RWPE2 (cell line): ENCODE measurements around the gene ANKRD17.
"Not testable (repeated sequence)": the region's sequence is repeated elsewhere in the genome, so short reads cannot be mapped to it uniquely, and the experiment has no call there.

Source experiments
- ATAC-seq: fragments of 200-7000 bp; cut with Tn5 transposase; 3 replicates; pipeline ENCODE4 v1.9.1; 2021; ENCODE audit warnings: low read depth
- DNase-seq: peaks from one replicate; pipeline ENCODE4 v3.0.0-alpha.2; 2020; ENCODE audit warnings: low spot score
- H3K27ac ChIP-seq: fragments of 450-650 bp; 2 replicates; pipeline ENCODE4 v1.5.1; 2017; ENCODE audit warnings: mild to moderate bottlenecking; ENCODE audit not compliant: poor library complexity, severe bottlenecking
- H3K27me3 ChIP-seq: fragments of 250-450 bp; sonication (Bioruptor Pico); 2 replicates; pipeline ENCODE4 v1.5.1; 2021; ENCODE audit warnings: mild to moderate bottlenecking, moderate library complexity; ENCODE audit not compliant: insufficient read depth, poor library complexity, severe bottlenecking
- H3K36me3 ChIP-seq: fragments of 250-450 bp; sonication (Bioruptor Pico); 2 replicates; pipeline ENCODE4 v1.5.1; 2020; ENCODE audit warnings: low read depth, mild to moderate bottlenecking, moderate library complexity
- H3K4me1 ChIP-seq: fragments of 250-450 bp; sonication (Bioruptor Pico); 2 replicates; pipeline ENCODE4 v1.5.1; 2021; ENCODE audit warnings: mild to moderate bottlenecking, moderate library complexity; ENCODE audit not compliant: insufficient read depth, poor library complexity, severe bottlenecking
- H3K4me3 ChIP-seq: fragments of 250-450 bp; sonication (Bioruptor Pico); 2 replicates; pipeline ENCODE4 v1.5.1; 2021; ENCODE audit warnings: mild to moderate bottlenecking, moderate library complexity; ENCODE audit not compliant: severe bottlenecking
- H3K9me3 ChIP-seq: fragments of 250-450 bp; sonication (Bioruptor Pico); 2 replicates; pipeline ENCODE4 v1.5.1; 2021; ENCODE audit warnings: mild to moderate bottlenecking, moderate library complexity; ENCODE audit not compliant: severe bottlenecking
- TF ChIP-seq, protein P1 (sequence below): fragments of 450-650 bp; IDR thresholded peaks from one replicate; pipeline ENCODE4 v1.5.1; 2017; ENCODE audit warnings: mild to moderate bottlenecking, moderate library complexity; ENCODE audit not compliant: poor library complexity, severe bottlenecking

ANKRD17 gene

GRCh38 chr4:73267050-73267449 lies 8.5 kb upstream of the ANKRD17 start:
- DNase-seq = no peak
- H3K36me3 ChIP-seq = no peaks in the 10 kb centered on the region
- H3K9me3 ChIP-seq = no peaks in the 10 kb centered on the region
- no peak overlapping the region for H3K4me3 ChIP-seq
- no peaks in the 10 kb centered on the region for H3K4me1 ChIP-seq
- H3K27ac ChIP-seq = no peak overlapping the region
- no peaks in the 10 kb centered on the region for H3K27me3 ChIP-seq
- TF ChIP-seq, protein P1, sequence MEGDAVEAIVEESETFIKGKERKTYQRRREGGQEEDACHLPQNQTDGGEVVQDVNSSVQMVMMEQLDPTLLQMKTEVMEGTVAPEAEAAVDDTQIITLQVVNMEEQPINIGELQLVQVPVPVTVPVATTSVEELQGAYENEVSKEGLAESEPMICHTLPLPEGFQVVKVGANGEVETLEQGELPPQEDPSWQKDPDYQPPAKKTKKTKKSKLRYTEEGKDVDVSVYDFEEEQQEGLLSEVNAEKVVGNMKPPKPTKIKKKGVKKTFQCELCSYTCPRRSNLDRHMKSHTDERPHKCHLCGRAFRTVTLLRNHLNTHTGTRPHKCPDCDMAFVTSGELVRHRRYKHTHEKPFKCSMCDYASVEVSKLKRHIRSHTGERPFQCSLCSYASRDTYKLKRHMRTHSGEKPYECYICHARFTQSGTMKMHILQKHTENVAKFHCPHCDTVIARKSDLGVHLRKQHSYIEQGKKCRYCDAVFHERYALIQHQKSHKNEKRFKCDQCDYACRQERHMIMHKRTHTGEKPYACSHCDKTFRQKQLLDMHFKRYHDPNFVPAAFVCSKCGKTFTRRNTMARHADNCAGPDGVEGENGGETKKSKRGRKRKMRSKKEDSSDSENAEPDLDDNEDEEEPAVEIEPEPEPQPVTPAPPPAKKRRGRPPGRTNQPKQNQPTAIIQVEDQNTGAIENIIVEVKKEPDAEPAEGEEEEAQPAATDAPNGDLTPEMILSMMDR = no peak
- no peak for ATAC-seq

- peaks cover 29% of the 10 kb centered on the region for H3K4me1 ChIP-seq
- peaks cover 24% of the 10 kb centered on the region for H3K36me3 ChIP-seq
- peak overlapping the region; percentile 81 for H3K27ac ChIP-seq
- H3K4me3 ChIP-seq = peak overlapping the region; percentile 81
- ATAC-seq (peak; percentile 19), DNase-seq (no peak)
- TF ChIP-seq, protein P1 = no peak
- H3K27me3 ChIP-seq = no peaks in the 10 kb centered on the region
- no peaks in the 10 kb centered on the region for H3K9me3 ChIP-seq
These were observed 1.0 kb upstream of the ANKRD17 start for GRCh38 chr4:73259571-73260090.

DNA sequence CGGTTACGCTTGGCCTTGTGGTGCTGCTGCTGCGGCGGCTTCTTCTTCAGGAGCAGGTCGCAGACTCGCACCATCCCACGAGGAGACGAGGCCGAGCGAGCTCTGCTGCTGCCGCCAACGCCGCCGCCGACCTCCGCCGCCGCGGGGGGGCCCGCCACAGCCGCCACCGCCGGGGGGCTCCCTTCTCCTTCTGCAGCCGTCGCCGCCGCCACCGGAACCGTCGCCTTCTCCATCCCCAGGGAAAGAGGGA lies 237 bp downstream of the ANKRD17 start:
- TF ChIP-seq, protein P1 = peak; percentile 49
- DNase-seq (no peak), ATAC-seq (peak; percentile 1; the same call in 2 of the 3 replicates)
- Histone ChIP-seq H3K4me1 (peaks cover 29% of the 10 kb centered on the region), H3K4me3 (peak overlapping the region; percentile 81), H3K36me3 (peaks cover 35% of the 10 kb centered on the region), H3K27ac (peak overlapping the region; percentile 81), H3K27me3 (no peaks in the 10 kb centered on the region), H3K9me3 (no peaks in the 10 kb centered on the region)

DNA sequence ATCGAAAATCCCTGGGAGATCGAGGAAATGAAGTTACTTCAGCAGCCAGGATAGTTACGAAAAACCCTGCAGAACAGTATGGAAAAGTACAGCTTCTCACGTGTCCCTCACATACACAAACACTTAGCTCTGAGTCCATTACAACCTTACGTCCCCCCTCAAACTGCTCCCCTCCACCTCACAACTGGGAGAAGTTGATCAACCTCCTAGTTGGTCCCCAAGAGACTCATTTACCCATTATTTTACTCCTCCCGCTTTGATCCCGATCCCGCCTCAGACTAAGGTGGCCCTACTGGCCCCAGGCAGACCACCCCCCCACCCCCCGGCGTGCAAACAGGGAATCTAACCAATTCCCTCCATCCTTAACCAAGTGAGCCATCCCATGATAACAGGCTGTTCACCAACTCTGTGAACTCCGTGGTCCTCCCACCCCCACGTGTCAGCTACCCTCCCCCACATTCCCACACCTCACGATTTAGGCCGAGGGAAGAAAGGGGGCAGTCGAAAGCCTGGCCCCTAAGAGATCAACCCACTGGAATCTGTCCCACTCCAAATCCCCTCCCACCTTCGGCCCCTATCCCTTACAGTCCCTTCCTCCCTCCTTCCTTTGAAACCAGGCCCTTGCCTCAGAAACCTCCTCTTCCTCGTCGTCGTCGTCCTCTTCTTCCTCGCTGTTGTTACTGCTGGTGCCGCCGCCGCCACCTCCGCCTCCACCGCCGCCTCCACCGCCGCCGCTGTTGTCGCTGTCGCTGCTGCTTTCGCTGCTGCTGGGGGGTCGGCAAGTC lies 755 bp downstream of the ANKRD17 start:
- no peaks in the 10 kb centered on the region for H3K27me3 ChIP-seq
- H3K27ac ChIP-seq = peak overlapping the region; percentile 81
- H3K4me1 ChIP-seq = peaks cover 29% of the 10 kb centered on the region
- peak overlapping the region; percentile 81 for H3K4me3 ChIP-seq
- H3K36me3 ChIP-seq = peaks cover 40% of the 10 kb centered on the region
- DNase-seq = no peak
- no peaks in the 10 kb centered on the region for H3K9me3 ChIP-seq
- TF ChIP-seq, protein P1 = no peak
- no peak for ATAC-seq

GRCh38 chr4:73257234-73257633 lies 1.4 kb downstream of the ANKRD17 start:
- ATAC-seq (peak; percentile 36), DNase-seq (no peak)
- Histone ChIP-seq H3K27ac (peak overlapping the region; percentile 81), H3K4me3 (peak overlapping the region; percentile 81), H3K9me3 (no peaks in the 10 kb centered on the region), H3K27me3 (no peaks in the 10 kb centered on the region), H3K4me1 (peaks cover 29% of the 10 kb centered on the region), H3K36me3 (peaks cover 46% of the 10 kb centered on the region)
- TF ChIP-seq, protein P1 = peak; percentile 83

DNA sequence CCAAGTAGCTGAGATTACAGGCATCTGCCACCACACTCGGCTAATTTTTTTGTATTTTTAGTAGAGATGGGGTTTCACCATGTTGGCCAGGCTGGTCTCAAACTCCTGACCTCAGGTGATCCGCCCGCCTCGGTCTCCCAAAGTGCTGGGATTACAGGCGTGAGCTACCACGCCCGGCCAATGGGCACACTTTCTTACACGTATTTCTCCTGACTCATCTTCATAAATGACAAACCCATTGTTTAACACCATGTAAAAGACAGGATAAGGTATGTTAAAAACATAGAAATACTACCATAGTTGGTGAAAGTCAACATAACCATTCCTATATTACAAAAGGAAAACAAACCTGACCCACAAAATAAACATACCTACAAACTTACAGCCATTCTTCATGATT lies 2.8 kb downstream of the ANKRD17 start:
- not testable (repeated sequence) for DNase-seq, H3K27me3 ChIP-seq, H3K9me3 ChIP-seq
- H3K4me1 ChIP-seq = peaks cover 29% of the 10 kb centered on the region
- H3K36me3 ChIP-seq = peaks cover 57% of the 10 kb centered on the region
- ATAC-seq = peak; percentile 39
- peak overlapping the region; percentile 2 for H3K4me3 ChIP-seq
- peak overlapping the region; percentile 81 for H3K27ac ChIP-seq
